ENCODE data around the gene ZKSCAN8.

DNA sequence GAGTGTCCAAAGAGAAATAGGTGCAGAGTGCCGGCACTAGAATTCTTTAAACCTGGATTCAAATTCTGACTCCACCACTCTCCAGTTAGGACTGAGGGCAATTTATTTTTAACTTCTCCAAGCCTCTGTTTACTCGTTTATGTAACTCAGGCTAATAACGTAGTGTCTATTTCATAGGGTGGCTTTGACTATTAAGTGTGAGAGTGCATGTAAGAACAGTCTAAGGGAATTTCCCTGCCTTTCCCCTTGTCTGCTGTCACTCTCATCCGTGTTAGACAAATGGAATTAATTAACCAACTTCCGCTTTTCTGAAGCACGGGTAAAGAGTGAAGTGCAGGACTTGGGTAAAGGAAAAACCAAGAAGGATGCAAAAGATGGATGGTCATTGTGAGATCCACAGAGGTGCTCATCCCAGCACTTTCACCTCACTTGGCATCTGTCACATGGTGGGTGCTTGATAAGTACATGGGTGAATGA is 4.1 kb upstream of the ZKSCAN8 start:
- no peak for TF ChIP-seq POLR2A (IDR thresholded peaks at IDR 0.05)
- TF ChIP-seq, protein P1, sequence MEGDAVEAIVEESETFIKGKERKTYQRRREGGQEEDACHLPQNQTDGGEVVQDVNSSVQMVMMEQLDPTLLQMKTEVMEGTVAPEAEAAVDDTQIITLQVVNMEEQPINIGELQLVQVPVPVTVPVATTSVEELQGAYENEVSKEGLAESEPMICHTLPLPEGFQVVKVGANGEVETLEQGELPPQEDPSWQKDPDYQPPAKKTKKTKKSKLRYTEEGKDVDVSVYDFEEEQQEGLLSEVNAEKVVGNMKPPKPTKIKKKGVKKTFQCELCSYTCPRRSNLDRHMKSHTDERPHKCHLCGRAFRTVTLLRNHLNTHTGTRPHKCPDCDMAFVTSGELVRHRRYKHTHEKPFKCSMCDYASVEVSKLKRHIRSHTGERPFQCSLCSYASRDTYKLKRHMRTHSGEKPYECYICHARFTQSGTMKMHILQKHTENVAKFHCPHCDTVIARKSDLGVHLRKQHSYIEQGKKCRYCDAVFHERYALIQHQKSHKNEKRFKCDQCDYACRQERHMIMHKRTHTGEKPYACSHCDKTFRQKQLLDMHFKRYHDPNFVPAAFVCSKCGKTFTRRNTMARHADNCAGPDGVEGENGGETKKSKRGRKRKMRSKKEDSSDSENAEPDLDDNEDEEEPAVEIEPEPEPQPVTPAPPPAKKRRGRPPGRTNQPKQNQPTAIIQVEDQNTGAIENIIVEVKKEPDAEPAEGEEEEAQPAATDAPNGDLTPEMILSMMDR (IDR thresholded peaks at IDR 0.05): no peak
